Thyroid gland (tissue), 4 donors: Measurements from ENCODE around the gene SH3RF3. TPM values are rescaled to one million over a fixed set of nuclear protein-coding genes. Genes with fewer than 3 reads are reported as not detected.

Source experiments
- DNase-seq, 2 donors: peaks; one replicate each; pipeline ENCODE4 v3.0.0-alpha.2; 2019
- H3K27ac ChIP-seq, 3 donors: fragments of 200-600 bp; sonication (generic); 1 replicate in 2 of 3; 2 replicates in 1 of 3; pipeline ENCODE4 v1.5.1; 2016 to 2019; ENCODE audit warnings: mild to moderate bottlenecking in 1 of 3, moderate library complexity in 1 of 3
- H3K27me3 ChIP-seq: fragments of 200-600 bp; sonication (generic); one replicate; pipeline ENCODE4 v1.5.1; 2019
- H3K36me3 ChIP-seq, 2 donors: fragments of 200-600 bp; sonication (generic); one replicate each; pipeline ENCODE4 v1.5.1; 2016 to 2019
- H3K4me1 ChIP-seq, 2 donors: fragments of 200-600 bp; sonication (generic); one replicate each; pipeline ENCODE4 v1.5.1; 2017 to 2019
- H3K4me3 ChIP-seq, 3 donors: fragments of 200-600 bp; sonication (generic); replicated peaks in 1 of 3; 1 replicate in 2 of 3; 2 replicates in 1 of 3; pipeline ENCODE4 v1.5.1; 2016; ENCODE audit warnings: mild to moderate bottlenecking in 1 of 3
- H3K9me3 ChIP-seq: fragments of 200-600 bp; sonication (generic); one replicate; pipeline ENCODE4 v1.5.1; 2017
- POLR2A ChIP-seq, 2 donors: fragments of 450-650 bp; IDR thresholded peaks; one replicate each; pipeline ENCODE4 v1.6.1; 2017; ENCODE audit warnings: antibody characterized with exemption in 2 of 2, mild to moderate bottlenecking in 2 of 2, moderate library complexity in 1 of 2
- WGBS, 2 donors: methylation state at CpG; one replicate each; pipeline ENCODE4 v1.1.5; 2017; 5-methylcytosine and 5-hydroxymethylcytosine counted together
- intact Hi-C: fragments of 100-400 bp; cut with DNase I; formaldehyde crosslinking; loops from one replicate; pipeline ENCODE4 v1.15.1; 2023
- total RNA-seq, 4 donors: library from RNA; depleted of rRNA; stranded (reverse); fragments of >200 nt; gene quantifications; one replicate each; pipeline ENCODE4 v1.2.3, GENCODE V29; 2016
- TF ChIP-seq, protein P1 (sequence below), 6 experiments: fragments of 200-600 bp in 3 of 6; fragments of 450-650 bp in 3 of 6; sonication (generic) in 3 of 6; IDR thresholded peaks; one replicate each; pipeline ENCODE4 v1.5.1; 2016 to 2019; ENCODE audit warnings: antibody characterized with exemption in 6 of 6, mild to moderate bottlenecking in 2 of 6, inconsistent platforms in 1 of 6, moderate library complexity in 1 of 6

The SH3RF3 gene
- total RNA-seq, 4 donors from 2014 or later: 2.1 to 7.4 (median 2.8) TPM

- H3K27me3 ChIP-seq: no peaks in the 10 kb centered on the region
- intact Hi-C loops: no loop called here
- TF ChIP-seq, protein P1, sequence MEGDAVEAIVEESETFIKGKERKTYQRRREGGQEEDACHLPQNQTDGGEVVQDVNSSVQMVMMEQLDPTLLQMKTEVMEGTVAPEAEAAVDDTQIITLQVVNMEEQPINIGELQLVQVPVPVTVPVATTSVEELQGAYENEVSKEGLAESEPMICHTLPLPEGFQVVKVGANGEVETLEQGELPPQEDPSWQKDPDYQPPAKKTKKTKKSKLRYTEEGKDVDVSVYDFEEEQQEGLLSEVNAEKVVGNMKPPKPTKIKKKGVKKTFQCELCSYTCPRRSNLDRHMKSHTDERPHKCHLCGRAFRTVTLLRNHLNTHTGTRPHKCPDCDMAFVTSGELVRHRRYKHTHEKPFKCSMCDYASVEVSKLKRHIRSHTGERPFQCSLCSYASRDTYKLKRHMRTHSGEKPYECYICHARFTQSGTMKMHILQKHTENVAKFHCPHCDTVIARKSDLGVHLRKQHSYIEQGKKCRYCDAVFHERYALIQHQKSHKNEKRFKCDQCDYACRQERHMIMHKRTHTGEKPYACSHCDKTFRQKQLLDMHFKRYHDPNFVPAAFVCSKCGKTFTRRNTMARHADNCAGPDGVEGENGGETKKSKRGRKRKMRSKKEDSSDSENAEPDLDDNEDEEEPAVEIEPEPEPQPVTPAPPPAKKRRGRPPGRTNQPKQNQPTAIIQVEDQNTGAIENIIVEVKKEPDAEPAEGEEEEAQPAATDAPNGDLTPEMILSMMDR (IDR thresholded peaks at IDR 0.05): no peak
- H3K4me1 ChIP-seq: peaks cover 11 to 36% of the 10 kb centered on the region in 2 donors
- no peaks in the 10 kb centered on the region for H3K36me3 ChIP-seq
- no peak overlapping the region for H3K4me3 ChIP-seq
- H3K27ac ChIP-seq: peak overlapping the region; percentile 2 to 82 (median 63)
- H3K9me3 ChIP-seq: no peaks in the 10 kb centered on the region
- DNase-seq: peak; percentile 62
- 66% methylated on average over 3 of the region's 3 CpGs; no CpG with 5 or more reads in 1 of the 2 donors for WGBS, 2 donors
These were observed 292.1 kb downstream of the SH3RF3 start for GRCh38 chr2:109421101-109421500.

DNA sequence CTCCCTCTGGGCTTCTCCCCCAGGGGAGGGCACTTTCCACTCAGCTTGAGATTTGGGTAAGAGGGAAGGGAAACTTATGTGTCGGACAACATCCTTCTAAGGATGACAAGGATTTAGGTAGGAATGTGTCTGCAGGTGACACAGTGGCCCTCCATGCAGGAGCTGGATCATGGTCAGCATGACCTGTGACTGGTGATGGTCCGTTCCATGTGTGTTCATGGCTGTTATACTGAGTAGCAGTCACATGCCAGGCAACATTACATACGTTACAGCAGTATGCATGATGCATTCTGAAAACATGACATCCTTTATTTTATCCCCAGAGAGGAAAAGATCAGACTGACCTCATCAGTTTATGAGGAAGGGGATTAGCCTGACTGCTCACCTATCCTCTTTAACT lies 292.6 kb downstream of the SH3RF3 start:
- Histone ChIP-seq H3K36me3 (no peaks in the 10 kb centered on the region), H3K9me3 (no peaks in the 10 kb centered on the region), H3K27me3 (no peaks in the 10 kb centered on the region), H3K4me3 (no peak overlapping the region), H3K27ac (peak overlapping the region; percentile 2 to 82 (median 63)), H3K4me1 (peaks cover 11 to 36% of the 10 kb centered on the region in 2 donors)
- intact Hi-C loops: no loop called here
- TF ChIP-seq, protein P1 (IDR thresholded peaks at IDR 0.05): no peak
- TF ChIP-seq POLR2A (IDR thresholded peaks at IDR 0.05): no peak
- DNase-seq: no peak
- 97 to 100% methylated on average over 3 of the region's 3 CpGs for WGBS, 2 donors

- Histone ChIP-seq H3K27me3 (no peaks in the 10 kb centered on the region), H3K27ac (peak overlapping the region in 2 of 3 donors; percentile 28 to 82), H3K4me3 (no peak overlapping the region), H3K4me1 (peaks cover 11 to 36% of the 10 kb centered on the region in 2 donors), H3K9me3 (no peaks in the 10 kb centered on the region), H3K36me3 (no peaks in the 10 kb centered on the region)
- intact Hi-C loops: no loop called here
- TF ChIP-seq POLR2A (IDR thresholded peaks at IDR 0.05): no peak
- TF ChIP-seq, protein P1 (IDR thresholded peaks at IDR 0.05): no peak
- peak; percentile 50 to 56 for DNase-seq
- WGBS, 2 donors: 56 to 75% methylated on average over 6 to 10 of the region's 10 CpGs
These were observed 293.2 kb downstream of the SH3RF3 start for GRCh38 chr2:109422071-109422757.

DNA sequence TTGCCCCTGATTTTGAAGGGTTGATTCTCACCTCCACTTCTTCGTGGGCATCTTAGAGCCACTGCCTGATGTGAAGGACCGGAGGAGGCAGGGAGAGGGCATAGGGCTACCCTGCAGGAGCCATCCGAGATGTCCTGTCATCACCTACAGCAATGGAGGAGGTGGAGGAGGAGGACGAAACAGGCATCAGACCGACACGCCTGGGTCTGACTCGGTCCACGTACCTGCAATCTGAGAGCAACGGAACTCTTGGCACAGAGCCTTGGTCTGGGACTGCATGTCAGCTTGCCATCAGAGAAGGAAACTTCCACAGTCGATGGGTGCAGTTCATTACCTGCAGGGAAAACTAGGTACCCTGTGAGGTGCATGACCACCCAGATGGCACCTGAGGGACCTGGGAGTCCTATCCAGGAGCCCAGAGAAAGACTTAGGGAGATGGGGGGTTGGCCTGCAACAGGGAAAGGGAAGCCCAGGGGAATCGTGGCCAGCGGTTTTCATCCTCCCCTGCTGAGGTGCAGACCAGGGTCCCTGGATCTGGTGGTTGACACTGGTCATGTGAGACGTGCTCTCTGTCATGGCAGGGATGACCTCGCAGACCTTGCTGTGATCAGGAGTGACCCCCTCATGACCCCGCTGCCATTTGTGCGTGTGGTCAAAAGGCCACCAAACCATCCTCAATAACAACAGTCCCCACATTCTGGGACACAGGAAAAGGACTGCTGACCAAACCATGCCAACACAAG lies 293.9 kb downstream of the SH3RF3 start:
- no peaks in the 10 kb centered on the region for H3K36me3 ChIP-seq
- WGBS, 2 donors: 65 to 73% methylated on average over 12 to 16 of the region's 16 CpGs
- peak; percentile 79 to 82 for DNase-seq
- H3K4me1 ChIP-seq: peaks cover 11 to 36% of the 10 kb centered on the region in 2 donors
- intact Hi-C loops: no loop called here
- H3K27me3 ChIP-seq: no peaks in the 10 kb centered on the region
- H3K27ac ChIP-seq: no peak overlapping the region
- no peaks in the 10 kb centered on the region for H3K9me3 ChIP-seq
- H3K4me3 ChIP-seq: no peak overlapping the region
- TF ChIP-seq, protein P1 (IDR thresholded peaks at IDR 0.05): no peak
- no peak for TF ChIP-seq POLR2A (IDR thresholded peaks at IDR 0.05)
